HG03175 (cell line): ENCODE measurements around the gene TLE5.
"Not testable (repeated sequence)": the region's sequence is repeated elsewhere in the genome, so short reads cannot be mapped to it uniquely, and the experiment has no call there.

Experiments used
- ATAC-seq: cut with Tn5 transposase; IDR thresholded peaks from one replicate; pipeline ENCODE4 v1.9.1; 2021; ENCODE audit warnings: mild to moderate bottlenecking, moderate library complexity; ENCODE audit not compliant: unreplicated experiment

TLE5 gene

GRCh38 chr19:3096267-3096901 is 34.1 kb upstream of the TLE5 start:
- no peak for ATAC-seq

DNA sequence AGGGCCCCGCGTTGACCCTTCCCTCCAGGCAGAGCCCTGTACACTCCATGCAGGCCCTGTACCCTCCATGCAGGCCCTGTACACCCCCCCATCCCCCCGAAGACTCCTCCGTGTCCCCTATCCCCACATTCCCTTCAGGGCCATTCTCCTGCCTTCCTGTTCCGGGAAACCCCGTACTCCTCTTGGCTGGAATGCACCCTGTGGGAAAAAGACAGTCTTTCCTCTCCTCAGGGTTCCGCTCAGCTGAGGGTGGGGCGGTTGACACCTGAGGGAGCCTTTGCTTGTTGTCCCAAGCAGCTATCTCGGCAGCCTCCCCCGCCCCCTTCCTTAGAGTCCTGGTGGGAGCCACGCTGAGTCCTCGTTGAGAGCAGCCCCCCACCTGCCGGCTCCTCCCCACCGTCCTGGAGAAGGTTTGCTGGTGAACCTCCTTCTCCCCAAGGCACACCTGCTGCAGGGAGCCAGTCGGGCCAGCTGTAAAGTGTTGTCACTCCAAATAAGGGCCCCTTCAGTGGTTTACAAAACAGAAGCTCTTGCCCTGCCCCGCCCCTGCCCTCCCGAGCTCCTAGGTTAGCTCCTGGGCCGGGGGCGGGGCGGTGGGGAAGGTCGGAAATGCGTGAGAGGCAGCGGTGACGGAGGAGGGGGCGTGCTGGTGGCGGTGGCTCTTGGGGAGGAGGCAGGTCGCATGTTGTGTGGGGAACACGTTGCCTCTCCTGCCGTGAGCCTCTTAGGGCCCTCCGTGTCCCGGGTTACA is 33.3 kb upstream of the TLE5 start:
- no peak for ATAC-seq

- ATAC-seq: peak; percentile 17
Observed at GRCh38 chr19:3094601-3095440, 32.5 kb upstream of the TLE5 start.

- not testable (repeated sequence) for ATAC-seq
Observed at GRCh38 chr19:3089299-3089855, 27.1 kb upstream of the TLE5 start.

- ATAC-seq: no peak
Observed at GRCh38 chr19:3087769-3088168, 25.5 kb upstream of the TLE5 start.

DNA sequence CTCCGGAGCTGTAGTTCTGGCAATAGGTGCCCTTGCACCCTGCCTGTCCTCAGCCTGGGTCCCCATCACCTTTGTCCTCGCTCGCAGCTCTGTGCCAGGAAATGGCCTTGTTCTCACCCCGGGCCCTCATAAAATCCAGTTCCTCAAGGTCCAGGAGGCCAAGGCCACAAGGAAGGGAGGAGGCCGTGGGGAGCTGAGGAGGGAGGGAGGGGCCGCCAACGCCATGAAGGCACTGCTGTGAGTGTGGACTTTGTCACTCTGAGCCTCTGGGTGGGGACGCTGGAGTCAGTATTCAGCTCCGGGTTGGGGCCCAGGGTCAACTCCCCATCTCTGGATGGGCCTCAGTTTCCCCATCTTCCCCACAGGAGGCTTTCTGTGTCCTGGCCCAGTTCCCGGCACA is 22.6 kb upstream of the TLE5 start:
- ATAC-seq: no peak

DNA sequence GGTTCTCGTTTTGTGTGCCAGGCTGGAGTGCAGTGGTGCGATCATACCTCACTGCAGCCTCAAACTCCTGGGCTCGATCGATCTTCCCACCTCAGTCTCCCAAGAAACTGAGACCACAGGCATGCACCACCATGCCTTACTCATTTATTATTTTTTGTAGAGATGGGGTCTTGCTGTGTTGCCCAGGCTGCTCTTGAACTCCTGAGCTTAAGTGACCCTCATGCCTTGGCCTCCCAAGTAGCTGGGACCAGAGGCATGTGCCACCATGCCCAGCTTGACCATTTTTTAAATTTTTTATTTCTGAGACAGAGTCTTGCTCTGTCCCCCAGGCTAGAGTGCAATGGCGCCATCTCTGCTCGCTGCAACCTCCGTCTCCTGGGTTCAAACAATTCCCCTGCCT is 21.7 kb upstream of the TLE5 start:
- ATAC-seq: no peak

- ATAC-seq: no peak
Observed at GRCh38 chr19:3082331-3082730, 20.0 kb upstream of the TLE5 start.

DNA sequence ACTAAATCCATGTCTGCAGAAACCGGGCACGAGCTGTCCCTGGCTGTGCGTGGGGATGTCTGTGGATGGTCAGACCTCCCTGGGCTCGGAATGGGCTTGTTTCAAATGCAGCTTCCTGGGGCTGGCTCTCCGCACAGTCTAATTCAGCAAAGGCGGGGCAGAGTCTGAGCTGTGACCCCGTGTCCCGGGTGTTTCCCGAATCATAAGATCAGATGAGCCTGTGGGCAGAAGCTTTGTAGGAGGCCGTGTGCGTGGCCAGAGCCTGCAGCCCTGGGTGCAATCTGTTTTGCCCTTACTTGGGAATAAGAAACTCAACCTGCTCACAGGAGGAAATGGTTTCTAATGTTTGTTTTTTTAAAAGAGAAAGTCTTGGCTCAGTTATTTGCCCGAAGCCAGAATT is 18.0 kb upstream of the TLE5 start:
- no peak for ATAC-seq

GRCh38 chr19:3079578-3079977 is 17.3 kb upstream of the TLE5 start:
- ATAC-seq: no peak

DNA sequence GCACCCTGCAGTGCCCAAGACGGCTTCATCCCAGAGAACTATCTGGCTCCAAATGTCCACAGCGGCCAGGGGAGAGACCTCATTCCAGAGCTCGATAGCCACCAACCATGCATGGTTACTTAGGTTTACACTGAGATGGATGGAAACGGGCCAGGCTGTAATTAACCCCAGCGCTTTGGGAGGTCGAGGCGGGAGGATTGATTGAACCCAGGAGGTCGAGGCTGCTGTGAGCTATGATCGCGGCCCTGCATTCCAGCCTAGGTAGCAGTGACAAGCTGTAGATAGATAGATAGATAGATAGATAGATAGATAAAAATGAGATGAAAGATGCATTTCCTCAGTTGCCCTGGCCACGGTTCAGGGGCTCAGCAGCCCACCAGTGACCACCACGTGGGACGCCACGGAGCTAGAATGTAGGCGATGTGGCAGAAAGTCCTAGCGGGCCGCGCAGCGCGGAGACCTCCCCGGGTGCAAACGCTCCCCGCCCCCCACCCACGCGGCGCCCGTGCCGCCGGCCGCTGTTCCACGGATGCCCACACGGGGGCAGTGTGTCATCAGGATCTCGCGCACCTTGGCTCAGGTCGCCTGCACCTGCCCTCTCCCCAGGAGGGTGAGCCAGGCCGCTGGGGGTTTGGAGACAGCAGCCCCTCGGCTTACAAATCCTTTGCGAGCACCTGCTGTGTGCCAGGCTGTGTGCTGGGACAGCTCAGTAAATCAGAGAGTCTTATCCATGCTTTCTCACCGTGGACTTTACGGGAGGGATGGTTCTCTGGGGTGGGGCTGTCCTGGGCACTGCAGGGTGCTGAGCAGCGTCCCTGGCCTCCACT is 13.5 kb upstream of the TLE5 start:
- ATAC-seq: no peak

- no peak for ATAC-seq
Observed at GRCh38 chr19:3073931-3074595, 11.8 kb upstream of the TLE5 start.

- no peak for ATAC-seq
Observed at GRCh38 chr19:3073159-3073563, 10.9 kb upstream of the TLE5 start.

DNA sequence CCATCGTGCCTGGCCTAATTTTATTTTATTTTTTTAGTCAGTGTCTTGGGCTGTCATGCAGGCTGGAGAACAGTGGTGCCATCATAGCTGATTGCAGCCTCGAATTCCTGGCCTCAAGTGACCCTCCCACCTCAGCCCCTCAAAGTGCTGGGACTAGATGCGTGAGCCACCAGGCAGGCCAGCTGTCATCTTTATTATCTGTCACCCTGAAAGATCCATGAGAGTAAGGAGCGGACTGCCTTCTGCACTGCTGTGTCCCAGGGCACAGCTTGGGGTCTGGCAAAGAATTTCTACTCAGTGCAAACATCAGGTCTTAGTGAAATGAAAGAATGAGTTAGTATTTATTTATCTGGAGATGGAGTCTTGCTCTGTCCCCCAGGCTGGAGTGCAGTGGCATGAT is 9.5 kb upstream of the TLE5 start:
- no peak for ATAC-seq

GRCh38 chr19:3068071-3068470 is 5.8 kb upstream of the TLE5 start:
- no peak for ATAC-seq

DNA sequence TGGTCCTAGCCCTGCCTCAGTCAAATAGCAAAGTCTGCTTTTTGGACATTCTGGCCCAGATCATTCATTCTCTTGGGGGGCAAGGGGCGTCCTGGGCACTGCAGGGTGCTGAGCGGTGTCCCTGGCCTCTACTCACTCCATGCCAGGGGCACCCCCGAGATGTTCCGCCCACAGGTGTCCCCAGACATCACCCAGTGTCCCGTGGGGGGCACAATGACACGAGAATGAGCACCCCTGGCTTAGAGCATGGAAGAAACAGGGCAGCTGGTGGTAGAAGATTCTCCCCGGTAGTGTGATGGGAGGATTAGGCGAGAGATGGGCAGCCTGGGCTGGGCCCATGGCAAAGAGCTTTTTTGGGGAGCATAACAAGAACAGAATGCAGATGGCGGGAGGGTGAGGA is 5.3 kb upstream of the TLE5 start:
- ATAC-seq: no peak

DNA sequence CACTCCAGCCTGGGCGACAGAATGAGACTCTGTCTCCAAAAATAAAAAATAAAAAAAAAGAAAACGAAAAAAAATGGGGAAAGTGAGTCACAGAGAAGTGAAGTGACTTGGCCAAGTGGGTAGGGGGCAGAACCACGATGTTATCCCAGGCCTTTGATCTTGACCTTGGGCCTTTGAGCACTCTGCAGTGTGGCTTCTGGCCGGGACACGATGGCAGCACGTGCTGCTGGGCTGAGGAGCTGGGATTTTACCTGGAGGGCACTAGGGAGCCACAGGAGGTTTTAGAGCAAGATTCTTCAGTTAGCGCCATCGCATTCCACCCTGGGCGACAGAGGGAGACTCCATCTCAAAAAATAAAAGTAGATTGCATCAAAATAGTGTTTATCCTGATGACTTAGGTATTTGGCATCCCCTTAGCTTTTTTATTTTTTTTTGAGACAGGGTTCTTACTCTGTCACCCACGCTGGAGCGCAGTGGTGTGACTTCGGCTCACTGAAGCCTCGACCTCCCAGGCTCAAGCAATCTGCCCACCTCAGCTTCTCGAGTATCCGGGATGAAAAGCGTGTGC is 4.3 kb upstream of the TLE5 start:
- ATAC-seq: no peak

DNA sequence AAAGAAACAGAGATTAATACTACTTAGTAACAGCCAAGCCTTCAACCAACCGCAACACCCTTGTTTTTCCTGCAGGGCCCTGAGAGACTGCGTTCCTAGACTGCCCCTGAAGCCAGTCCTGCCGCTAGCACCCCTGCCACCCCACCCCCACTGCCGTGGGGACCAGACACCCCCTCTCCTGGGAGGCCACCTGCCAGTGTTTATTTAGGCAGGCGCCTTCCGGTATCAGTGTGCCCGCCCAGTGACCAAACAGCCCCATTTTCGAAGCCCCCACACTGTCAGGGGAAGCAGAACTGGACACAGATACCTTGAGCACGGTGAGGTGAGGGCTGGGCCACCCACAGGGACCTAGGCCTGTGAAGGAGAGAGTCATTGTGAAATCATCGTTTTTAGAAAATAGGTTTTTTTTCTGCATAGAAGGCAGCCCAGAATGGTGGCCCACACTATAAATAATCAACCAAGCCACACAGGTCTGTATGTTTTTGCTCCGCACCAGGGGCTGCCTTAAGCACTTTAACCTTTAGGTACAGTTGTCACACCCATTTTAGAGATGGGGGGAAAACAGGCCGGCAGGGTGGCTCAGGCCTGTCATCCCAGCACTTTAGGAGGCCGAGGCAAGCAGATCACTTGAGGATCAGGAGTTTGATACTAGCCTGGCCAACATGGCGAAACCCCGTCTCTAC is 3.5 kb upstream of the TLE5 start:
- ATAC-seq: peak; percentile 62

DNA sequence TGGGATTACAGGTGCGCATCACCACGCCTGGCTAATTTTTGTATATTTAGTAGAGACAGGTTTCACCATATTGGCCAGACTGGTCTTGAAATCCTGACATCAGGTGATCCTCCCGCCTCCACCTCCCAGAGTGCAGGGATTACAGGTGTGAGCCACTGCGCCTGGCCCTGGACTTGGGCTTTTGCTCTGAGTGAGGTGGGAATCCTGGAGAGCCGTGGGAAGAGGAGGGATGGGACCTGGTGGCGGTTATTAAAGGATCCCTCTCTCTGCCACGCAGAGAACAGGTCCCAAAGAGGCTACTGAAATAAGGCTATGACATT is 1.7 kb upstream of the TLE5 start:
- ATAC-seq: no peak
